HG03045 (cell line): ENCODE results near the gene C12orf76.
"Not testable (repeated sequence)": the region's sequence is repeated elsewhere in the genome, so short reads cannot be mapped to it uniquely, and the experiment has no call there.

Experiments
- ATAC-seq: cut with Tn5 transposase; IDR thresholded peaks from one replicate; pipeline ENCODE4 v1.9.1; 2021; ENCODE audit warnings: mild to moderate bottlenecking, moderate library complexity; ENCODE audit not compliant: unreplicated experiment

The C12orf76 gene

GRCh38 chr12:110067531-110067930 is 19.2 kb upstream of the C12orf76 start:
- no peak for ATAC-seq

GRCh38 chr12:110065540-110065939 is 17.2 kb upstream of the C12orf76 start:
- ATAC-seq, result no peak

GRCh38 chr12:110062241-110062640 is 13.9 kb upstream of the C12orf76 start:
- no peak for ATAC-seq

GRCh38 chr12:110059651-110060000 is 11.3 kb upstream of the C12orf76 start:
- ATAC-seq, result no peak

GRCh38 chr12:110058875-110059615 is 10.7 kb upstream of the C12orf76 start:
- ATAC-seq, result no peak

- ATAC-seq, result not testable (repeated sequence)
Observed at GRCh38 chr12:110056643-110057042, 8.3 kb upstream of the C12orf76 start.

- not testable (repeated sequence) for ATAC-seq
Observed at GRCh38 chr12:110055375-110056352, 7.3 kb upstream of the C12orf76 start.

GRCh38 chr12:110050927-110051326 is 2.6 kb upstream of the C12orf76 start:
- ATAC-seq, result no peak

- ATAC-seq, result not testable (repeated sequence)
Observed at GRCh38 chr12:110049666-110050065, 1.3 kb upstream of the C12orf76 start.

- ATAC-seq, result not testable (repeated sequence)
Observed at GRCh38 chr12:110049034-110049433, 712 bp upstream of the C12orf76 start.

- ATAC-seq, result no peak
Observed at GRCh38 chr12:110047297-110047940, 903 bp downstream of the C12orf76 start.

- ATAC-seq, result no peak
Observed at GRCh38 chr12:110046451-110047187, 1.7 kb downstream of the C12orf76 start.

- no peak for ATAC-seq
Observed at GRCh38 chr12:110042264-110042663, 6.1 kb downstream of the C12orf76 start.

- no peak for ATAC-seq
Observed at GRCh38 chr12:110039085-110039807, 9.1 kb downstream of the C12orf76 start.

GRCh38 chr12:110038741-110039084 is 9.6 kb downstream of the C12orf76 start:
- ATAC-seq, result no peak

GRCh38 chr12:110037315-110037714 is 11.0 kb downstream of the C12orf76 start:
- no peak for ATAC-seq

- ATAC-seq, result no peak
Observed at GRCh38 chr12:110035534-110036104, 12.7 kb downstream of the C12orf76 start.

- ATAC-seq, result no peak
Observed at GRCh38 chr12:110033888-110034287, 14.4 kb downstream of the C12orf76 start.

- no peak for ATAC-seq
Observed at GRCh38 chr12:110029290-110029815, 19.0 kb downstream of the C12orf76 start.

GRCh38 chr12:110028323-110028722 is 20.0 kb downstream of the C12orf76 start:
- ATAC-seq, result no peak
